ENCODE results near the gene EPM2A. TPM values are rescaled to one million over a fixed set of nuclear protein-coding genes. Genes with fewer than 3 reads are reported as not detected.

EPM2A gene
- total RNA-seq, 1 experiment from 2014 or later: 2.5 TPM

DNA sequence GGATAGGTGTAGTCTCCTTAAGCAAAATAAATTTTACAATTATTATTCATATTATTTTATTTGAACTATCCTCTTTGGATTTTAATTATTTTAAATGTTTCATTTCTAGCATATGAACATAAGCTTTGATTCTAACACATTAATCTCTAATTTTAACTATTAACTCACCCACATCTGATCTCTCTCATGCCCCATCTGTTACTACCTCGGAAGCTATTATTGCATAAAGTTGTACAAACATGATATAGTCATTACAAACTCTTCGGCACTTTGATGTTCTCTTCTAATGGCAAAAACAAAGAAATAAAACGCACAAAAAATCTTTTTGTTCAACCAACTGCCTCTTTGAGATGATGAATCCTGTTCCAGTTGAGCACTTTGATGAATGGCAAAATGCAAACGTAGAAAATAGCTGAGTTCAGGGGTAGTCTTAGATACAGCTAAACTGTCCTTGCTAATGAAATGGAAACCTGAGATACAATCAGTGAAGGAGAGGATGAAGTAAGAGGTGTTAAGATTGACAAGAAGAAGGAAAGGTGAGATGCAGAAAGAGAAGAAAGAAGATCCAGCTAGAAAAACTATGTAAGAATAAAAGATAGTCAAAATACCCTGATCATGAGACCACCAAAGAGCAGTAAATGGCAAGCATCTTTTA lies 41.1 kb downstream of the EPM2A start:
- CTCF ChIA-PET: interaction anchor here (0.5 kb wide), 1 partner anchor 275 kb away, joined by 4 read pairs; no protein-coding TSS in a partner anchor
- Mint-ChIP-seq H3K27ac (ENCODE audit: unreplicated experiment) (no peak overlapping the region), H3K4me3 (ENCODE audit: low read depth, unreplicated experiment) (no peak overlapping the region), H3K4me1 (ENCODE audit: low read depth, unreplicated experiment) (peaks cover 14% of the 10 kb centered on the region), H3K27me3 (ENCODE audit: unreplicated experiment) (no peaks in the 10 kb centered on the region), H3K36me3 (ENCODE audit: insufficient read depth, unreplicated experiment) (no peaks in the 10 kb centered on the region), H3K9me3 (ENCODE audit: low read depth, unreplicated experiment) (no peaks in the 10 kb centered on the region)
- no TSS peak for BruUV-seq (replicated peaks)
- intact Hi-C loops (cut with micrococcal nuclease; ENCODE audit: unreplicated experiment): no loop called here
- DNase-seq: no peak
- TF ChIP-seq, protein P1, sequence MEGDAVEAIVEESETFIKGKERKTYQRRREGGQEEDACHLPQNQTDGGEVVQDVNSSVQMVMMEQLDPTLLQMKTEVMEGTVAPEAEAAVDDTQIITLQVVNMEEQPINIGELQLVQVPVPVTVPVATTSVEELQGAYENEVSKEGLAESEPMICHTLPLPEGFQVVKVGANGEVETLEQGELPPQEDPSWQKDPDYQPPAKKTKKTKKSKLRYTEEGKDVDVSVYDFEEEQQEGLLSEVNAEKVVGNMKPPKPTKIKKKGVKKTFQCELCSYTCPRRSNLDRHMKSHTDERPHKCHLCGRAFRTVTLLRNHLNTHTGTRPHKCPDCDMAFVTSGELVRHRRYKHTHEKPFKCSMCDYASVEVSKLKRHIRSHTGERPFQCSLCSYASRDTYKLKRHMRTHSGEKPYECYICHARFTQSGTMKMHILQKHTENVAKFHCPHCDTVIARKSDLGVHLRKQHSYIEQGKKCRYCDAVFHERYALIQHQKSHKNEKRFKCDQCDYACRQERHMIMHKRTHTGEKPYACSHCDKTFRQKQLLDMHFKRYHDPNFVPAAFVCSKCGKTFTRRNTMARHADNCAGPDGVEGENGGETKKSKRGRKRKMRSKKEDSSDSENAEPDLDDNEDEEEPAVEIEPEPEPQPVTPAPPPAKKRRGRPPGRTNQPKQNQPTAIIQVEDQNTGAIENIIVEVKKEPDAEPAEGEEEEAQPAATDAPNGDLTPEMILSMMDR (IDR thresholded peaks at IDR 0.05; ENCODE audit: unreplicated experiment): no peak

DNA sequence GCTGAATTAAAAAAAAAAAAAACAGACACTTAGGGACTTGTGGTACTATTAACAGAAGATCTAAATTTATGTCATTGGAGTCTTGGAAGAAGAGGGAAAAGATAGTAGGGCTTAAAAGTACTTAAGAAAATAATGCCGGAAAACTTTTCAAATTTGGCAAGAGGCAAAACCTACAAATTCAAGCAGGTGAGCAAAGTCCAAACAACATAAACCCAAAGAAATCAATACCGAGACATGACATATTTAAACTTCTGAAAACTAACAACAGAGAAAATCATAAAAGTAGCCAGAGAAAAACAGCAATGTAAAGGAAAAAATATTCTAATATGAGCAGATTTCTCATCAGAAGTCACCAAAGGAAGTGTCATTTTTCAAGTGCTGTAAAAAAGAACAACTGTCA lies 44.4 kb downstream of the EPM2A start:
- no peak overlapping the region for H3K27ac Mint-ChIP-seq (ENCODE audit: unreplicated experiment)
- intact Hi-C loops (cut with micrococcal nuclease; ENCODE audit: unreplicated experiment): no loop called here
- no peaks in the 10 kb centered on the region for H3K9me3 Mint-ChIP-seq (ENCODE audit: low read depth, unreplicated experiment)
- TF ChIP-seq, protein P1 (IDR thresholded peaks at IDR 0.05; ENCODE audit: unreplicated experiment): no peak
- H3K36me3 Mint-ChIP-seq (ENCODE audit: insufficient read depth, unreplicated experiment): no peaks in the 10 kb centered on the region
- CTCF ChIA-PET: no interaction called here
- H3K4me1 Mint-ChIP-seq (ENCODE audit: low read depth, unreplicated experiment): peaks cover 20% of the 10 kb centered on the region
- H3K4me3 Mint-ChIP-seq (ENCODE audit: low read depth, unreplicated experiment): no peak overlapping the region
- no TSS peak for BruUV-seq (replicated peaks)
- no peaks in the 10 kb centered on the region for H3K27me3 Mint-ChIP-seq (ENCODE audit: unreplicated experiment)
- DNase-seq: no peak

DNA sequence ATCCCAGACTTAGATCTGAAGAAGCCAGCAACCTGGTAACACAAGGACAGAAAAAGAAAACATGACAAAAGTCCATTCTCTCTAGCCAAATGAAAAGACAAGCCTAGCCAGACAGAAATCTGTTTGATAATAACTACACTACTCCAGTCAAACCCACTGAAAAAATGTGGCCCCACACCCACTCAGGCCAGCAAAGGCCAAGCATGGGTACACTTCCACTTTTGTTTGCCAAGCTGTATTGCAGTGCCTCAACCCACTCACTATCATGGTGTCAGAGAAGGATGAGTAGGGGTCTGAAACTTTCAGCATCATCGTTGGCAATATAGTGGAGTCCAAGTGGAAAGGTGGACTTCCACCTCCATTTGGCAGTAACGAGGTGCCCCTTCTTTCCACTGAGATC lies 45.8 kb downstream of the EPM2A start:
- intact Hi-C loops (cut with micrococcal nuclease; ENCODE audit: unreplicated experiment): no loop called here
- H3K4me1 Mint-ChIP-seq (ENCODE audit: low read depth, unreplicated experiment): peaks cover 20% of the 10 kb centered on the region
- H3K27ac Mint-ChIP-seq (ENCODE audit: unreplicated experiment): no peak overlapping the region
- no peaks in the 10 kb centered on the region for H3K36me3 Mint-ChIP-seq (ENCODE audit: insufficient read depth, unreplicated experiment)
- H3K4me3 Mint-ChIP-seq (ENCODE audit: low read depth, unreplicated experiment): no peak overlapping the region
- DNase-seq: no peak
- CTCF ChIA-PET: no interaction called here
- no peaks in the 10 kb centered on the region for H3K27me3 Mint-ChIP-seq (ENCODE audit: unreplicated experiment)
- TF ChIP-seq, protein P1 (IDR thresholded peaks at IDR 0.05; ENCODE audit: unreplicated experiment): no peak
- BruUV-seq (replicated peaks): no TSS peak
- H3K9me3 Mint-ChIP-seq (ENCODE audit: low read depth, unreplicated experiment): no peaks in the 10 kb centered on the region

DNA sequence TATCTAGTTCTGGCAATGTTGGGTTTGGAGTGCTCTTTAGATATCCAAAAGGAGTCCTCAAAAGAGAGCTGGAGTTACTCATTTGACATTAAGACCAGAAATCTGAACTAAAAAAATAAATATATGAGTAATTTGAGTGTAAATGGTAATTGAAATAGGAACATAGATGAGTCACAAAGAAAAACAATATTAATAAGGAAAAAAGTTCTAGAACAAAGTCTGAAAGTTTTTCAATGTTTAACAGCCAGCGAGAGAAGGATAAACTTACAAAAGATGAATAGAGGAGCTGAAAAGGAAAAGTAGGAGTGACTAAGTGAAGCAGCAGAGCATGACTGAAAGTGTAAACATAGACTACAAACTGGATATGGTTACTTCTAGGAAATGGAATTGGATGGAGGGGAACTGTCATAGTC lies 46.8 kb downstream of the EPM2A start:
- H3K27me3 Mint-ChIP-seq (ENCODE audit: unreplicated experiment): no peaks in the 10 kb centered on the region
- H3K27ac Mint-ChIP-seq (ENCODE audit: unreplicated experiment): peak overlapping the region; percentile 23

More for the DNA sequence above, 46.8 kb downstream of the EPM2A start:
- TF ChIP-seq, protein P1 (IDR thresholded peaks at IDR 0.05; ENCODE audit: unreplicated experiment): no peak
- no peak overlapping the region for H3K4me3 Mint-ChIP-seq (ENCODE audit: low read depth, unreplicated experiment)
- no TSS peak for BruUV-seq (replicated peaks)
- H3K36me3 Mint-ChIP-seq (ENCODE audit: insufficient read depth, unreplicated experiment): no peaks in the 10 kb centered on the region
- intact Hi-C loops (cut with micrococcal nuclease; ENCODE audit: unreplicated experiment): no loop called here
- H3K9me3 Mint-ChIP-seq (ENCODE audit: low read depth, unreplicated experiment): no peaks in the 10 kb centered on the region
- H3K4me1 Mint-ChIP-seq (ENCODE audit: low read depth, unreplicated experiment): peaks cover 20% of the 10 kb centered on the region
- DNase-seq: no peak
- CTCF ChIA-PET: no interaction called here
